GM21529 (cell line): ENCODE data around the gene TMEM132A.
"Not testable (repeated sequence)": the region's sequence is repeated elsewhere in the genome, so short reads cannot be mapped to it uniquely, and the experiment has no call there.

ENCODE experiments used
- ATAC-seq: cut with Tn5 transposase; IDR thresholded peaks from one replicate; pipeline ENCODE4 v1.9.1; 2021; ENCODE audit not compliant: unreplicated experiment

Gene TMEM132A

DNA sequence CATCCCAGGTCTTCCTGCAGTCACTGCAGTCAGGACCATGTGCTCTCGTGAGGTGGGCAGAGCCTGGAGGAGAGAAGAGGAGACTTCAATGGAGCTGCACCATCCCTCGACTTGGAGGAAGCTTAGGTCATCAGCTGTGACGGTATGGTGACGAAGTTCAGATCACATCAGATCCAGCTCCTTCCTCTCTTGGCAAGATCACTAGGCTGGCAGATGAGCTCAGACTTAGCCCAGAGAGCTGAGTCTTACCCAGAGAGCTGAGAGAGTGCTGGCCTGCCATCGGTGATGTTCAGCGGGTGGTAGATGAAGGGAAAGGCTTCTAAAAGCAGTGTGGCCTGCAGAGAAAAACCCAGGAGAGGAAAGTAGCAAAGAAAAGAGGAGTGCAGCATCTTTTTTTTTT is 29.5 kb downstream of the TMEM132A start:
- ATAC-seq, result no peak

DNA sequence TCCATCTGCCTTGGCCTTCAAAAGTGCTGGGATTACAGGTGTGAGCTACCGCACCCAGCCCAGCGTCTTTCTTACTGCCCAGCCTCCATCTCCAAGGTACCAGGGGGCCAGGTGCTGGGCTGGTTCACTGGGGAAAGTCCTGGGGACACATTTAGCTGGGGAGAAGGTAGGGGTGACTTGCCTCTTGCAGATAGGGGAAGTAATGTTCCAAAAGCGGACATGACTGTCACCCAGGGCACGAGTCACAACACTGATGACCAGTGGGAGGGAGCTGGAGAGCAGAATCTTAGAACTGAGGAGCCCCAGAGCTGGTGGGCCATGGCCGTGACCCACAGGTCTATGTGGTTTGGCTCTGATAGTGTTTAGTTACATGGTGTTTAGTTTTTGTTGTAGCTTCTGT is 30.2 kb downstream of the TMEM132A start:
- ATAC-seq, result no peak

DNA sequence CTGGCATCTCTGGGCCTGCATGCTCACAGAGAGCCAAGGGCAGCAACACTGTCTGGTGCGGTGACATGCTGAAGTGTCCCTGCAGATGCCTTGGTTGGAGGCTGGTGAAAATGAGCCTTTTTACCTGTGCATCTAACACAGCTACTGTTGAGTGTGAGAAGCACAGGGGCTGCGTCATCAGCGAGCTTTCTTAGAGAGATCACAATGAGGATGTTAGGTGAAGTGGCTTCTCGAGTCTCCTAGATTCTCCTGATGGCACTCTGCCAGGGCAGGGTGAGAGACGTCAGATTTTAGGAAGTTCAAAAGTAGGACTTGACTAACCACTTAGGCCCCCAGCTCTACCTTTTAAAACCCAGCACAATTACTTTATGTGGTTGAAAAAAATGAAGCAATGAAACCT is 31.3 kb downstream of the TMEM132A start:
- no peak for ATAC-seq

DNA sequence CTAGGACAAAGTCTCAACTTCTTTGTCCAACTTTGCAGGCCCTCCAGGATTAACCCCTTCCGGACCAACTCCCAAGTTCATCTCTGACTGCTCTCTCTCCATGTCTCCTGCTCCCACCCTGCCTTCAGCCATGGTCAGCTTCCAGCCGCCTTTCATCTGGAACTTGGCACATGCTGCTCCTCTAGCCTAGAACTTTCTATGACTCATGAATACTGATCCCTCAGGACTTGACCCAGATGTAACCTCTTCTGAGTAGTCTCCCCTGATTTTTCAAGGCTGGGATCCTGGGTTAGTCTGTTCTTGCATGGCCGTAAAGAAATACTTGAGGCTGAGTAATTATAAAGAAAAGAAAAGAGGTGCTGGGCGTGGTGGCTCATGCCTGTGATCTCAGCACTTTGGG is 32.9 kb downstream of the TMEM132A start:
- ATAC-seq, result no peak

DNA sequence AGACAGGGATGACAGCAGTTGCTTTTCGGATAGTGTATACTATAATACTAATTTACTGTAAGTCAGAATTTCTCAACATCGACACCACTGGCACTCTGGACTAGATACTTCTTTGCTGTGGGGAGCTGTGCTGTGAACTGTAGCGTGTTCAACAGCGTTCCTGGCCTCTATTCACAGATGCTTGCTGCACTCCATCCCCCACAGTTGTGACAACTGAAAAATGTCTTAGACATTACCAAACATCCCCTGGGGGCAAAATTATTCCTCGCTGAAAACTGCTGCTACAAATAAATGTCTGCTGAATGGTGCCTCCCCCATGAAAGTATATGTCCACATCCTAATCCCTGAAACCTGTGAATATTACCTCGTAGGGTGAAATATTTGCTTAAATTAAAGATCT is 35.2 kb downstream of the TMEM132A start:
- no peak for ATAC-seq

DNA sequence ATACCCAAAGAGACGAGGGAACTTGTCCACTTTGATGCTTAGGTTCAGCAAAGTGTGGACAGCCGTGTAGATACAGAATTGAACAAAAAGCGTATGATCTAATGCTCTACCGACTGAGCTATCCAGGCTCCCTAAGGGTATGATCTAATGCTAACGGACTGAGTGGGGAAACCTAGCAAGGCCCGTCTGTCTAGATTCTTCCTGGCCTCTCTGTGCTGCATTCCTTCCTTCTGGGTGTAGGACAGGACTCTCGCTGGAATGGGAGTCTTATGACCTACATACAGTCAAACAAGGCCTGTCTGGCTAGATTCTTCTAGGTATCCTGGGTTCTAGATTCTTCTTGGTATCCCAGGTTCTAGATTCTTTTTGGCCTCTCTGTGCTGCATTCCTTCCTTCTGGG is 36.1 kb downstream of the TMEM132A start:
- ATAC-seq, result no peak

DNA sequence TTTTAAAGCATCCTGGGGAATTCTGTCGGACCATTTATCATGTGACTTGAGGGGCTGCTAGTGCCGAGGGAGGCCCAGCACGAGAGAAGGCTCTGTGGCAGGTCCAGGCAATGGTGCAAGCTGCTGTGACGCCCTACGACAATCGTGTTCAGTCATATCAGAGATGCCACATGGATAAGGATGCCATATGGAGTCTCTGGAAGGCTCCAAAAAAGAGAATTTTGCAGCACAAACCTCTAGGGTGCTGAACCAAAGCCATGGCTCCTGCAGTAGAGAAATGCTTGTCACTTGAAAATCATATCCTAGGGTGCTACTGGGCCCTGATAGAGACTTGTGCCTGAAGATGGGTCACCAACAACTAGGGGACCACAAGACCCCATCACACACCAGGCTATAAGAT is 40.5 kb downstream of the TMEM132A start:
- ATAC-seq, result no peak

DNA sequence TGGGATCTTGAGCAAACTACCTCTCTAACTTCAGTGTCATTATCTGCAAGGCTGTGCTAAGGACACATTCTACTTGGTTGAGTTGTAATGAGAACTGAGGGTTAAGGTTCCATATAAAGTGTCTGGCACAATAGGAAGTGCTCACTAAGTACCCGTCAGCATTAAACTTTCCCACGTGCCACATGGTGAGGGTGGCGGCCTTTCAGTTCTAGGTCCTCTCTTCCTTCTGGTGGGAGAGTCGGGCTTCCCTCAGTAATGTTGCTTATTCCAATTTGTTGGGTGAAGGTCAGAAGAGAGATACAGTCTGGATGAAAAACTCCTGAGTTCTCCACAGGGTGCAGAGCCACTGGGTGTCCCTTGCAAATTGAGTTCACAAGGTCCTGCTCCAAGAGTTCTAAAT is 42.6 kb downstream of the TMEM132A start:
- no peak for ATAC-seq

DNA sequence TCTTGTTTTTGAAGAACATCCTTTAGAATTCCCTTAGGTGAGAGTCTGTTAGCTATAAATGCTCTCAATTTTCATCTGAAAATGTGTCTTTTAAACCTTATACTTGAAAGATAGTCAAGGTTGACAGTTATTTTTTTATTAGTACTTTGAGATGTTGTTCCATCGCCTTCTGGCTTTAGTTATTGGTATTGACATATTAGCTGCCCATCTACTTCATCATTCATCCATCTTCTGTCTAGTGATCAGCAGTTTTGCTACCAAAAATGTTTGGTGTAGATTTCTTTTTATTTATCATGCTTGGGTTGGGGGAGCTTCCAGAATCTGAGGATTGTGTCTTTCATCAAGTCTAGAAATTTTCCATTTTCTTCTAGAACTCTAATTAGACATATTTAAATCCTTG is 44.0 kb downstream of the TMEM132A start:
- ATAC-seq, result no peak

DNA sequence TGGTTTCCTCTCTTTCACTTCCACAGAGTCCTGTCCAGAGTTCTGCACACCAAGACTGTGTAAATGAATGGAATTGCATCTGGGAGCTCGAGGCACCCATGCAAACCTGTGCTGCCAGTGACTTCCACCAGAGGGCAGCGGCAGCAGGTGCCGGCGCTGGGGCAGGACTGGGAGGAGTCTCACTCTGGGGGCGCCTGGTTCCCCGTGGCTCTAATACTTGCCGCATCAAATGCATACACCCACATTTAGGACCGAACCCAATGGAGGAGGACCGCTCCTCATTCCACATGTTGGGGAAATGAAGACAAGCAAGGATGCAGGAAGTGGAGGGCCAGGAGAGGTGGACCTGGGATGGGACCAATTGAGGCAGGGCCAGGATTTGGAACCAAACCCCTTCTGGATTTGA is 46.1 kb downstream of the TMEM132A start:
- ATAC-seq, result peak; percentile 57

DNA sequence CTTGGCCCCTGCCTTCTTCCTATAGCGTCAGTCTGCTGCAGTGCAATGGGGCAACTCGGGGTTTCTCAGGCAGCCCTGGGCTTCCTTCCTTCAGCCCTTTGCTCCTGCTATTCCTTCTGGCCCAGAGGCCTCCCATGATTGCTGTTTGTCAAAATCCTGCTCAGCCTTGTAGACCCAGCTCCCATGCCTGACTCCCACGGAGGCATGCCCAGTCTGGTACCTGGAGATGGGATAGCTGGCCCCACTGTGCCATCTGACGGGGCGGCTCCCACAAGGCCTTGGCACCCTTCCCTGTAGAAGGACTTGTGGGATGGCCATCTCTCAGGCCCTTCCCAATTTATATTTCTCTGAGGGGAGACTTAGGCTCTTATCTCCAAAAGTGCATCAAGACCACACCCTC is 46.6 kb downstream of the TMEM132A start:
- ATAC-seq, result no peak

DNA sequence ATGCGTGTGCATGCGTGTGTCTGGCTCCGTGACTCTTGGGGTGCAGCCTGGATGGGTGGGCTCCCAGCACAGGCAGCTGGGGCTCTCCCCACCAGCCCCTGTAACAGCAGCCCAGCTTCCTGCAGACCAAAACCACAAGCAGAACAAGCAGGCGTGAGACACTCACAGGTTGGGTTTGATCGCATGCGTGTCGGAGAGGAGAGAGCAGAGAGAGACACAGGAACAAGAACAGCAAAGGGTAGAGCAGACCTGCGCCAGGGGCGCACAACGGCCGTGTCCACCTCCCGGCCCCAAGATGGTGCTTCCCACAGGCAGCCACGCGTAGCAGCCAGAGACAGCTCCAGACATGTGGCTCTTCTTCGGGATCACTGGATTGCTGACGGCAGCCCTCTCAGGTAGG is 47.3 kb downstream of the TMEM132A start, which contains the start of gene CD6:
CD6 (plus strand) TSS at position 161 of the 400 bp plus-strand sequence; CDS start at position 347, 186 bp downstream.
- no peak for ATAC-seq

DNA sequence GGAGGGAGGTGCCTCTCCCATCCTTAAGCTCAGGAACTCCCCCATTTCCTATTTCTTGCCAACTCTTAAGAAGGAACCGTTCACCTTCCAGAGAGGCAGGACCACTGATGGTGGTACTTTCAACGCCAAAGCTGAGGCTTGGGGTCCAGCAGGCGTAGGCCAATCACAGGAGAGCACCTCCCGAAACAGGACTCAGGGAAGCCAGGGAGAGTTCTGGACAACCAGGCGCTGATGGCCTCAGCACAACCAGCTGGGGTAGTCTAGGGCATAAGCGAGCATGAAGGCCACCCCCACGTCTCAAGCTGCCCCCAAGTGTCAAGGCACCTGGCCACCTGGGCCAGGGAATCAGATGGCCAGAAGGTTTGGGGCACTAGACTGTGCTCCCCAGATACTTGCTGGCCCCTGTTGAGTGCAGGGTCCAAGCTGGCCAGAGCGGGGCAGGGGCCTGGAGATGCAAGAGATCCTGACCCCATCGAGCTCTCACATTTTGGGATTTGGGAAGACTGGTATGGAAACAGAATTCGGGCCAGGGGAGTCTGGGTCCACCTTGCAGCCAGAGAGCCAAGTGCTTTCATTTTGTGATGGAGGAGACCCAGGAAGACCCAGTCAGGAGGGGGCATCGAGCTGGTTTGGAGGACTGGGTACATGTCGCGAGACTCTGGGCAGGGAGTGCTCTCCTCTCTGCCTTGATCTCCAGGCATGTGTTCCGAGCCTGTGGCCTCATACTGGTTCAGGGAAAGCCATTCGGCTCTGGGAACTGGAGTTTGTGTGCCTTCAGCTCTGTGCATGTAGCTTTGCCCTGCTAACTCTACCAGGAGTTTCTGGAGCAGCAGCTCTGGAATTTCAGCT is 48.1 kb downstream of the TMEM132A start:
- ATAC-seq, result no peak

DNA sequence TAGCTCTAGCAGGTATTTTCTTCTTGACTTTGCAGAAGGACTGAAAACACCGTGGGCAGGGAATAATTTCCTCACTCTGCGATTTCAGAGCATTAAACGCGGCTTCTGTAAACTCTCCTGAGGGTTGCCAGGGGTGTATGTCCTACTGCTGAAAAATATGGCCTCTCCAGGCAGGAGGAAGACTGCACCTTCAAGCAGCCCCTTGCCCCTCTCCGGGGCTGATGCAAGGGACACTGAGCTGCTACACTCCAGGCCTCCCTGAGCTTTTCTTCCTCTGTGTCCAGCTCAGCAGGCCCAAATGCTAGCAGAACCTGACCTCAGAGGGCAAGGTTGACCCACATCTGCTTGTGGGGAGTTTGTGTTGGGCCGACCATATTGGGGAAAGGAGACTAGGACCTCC is 49.4 kb downstream of the TMEM132A start:
- no peak for ATAC-seq

DNA sequence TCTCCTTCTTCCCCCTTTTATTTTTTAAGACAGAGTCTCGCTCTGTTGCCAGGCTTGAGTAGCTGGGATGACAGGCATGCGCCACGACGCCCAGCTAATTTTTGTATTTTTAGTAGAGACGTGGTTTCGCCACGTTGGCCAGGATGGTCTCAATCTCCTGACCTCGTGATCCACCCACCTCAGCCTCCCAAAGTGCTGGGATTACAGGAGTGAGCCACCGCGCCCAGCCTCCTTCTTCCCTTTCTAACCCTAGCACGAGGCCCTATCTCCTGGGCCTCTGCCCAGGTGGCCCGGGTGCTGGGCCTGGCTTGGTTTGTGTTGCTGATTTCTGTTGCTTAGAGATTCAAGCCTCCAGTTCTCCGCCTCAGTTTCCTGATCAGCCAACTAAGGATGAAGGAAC is 50.1 kb downstream of the TMEM132A start:
- ATAC-seq, result not testable (repeated sequence)

DNA sequence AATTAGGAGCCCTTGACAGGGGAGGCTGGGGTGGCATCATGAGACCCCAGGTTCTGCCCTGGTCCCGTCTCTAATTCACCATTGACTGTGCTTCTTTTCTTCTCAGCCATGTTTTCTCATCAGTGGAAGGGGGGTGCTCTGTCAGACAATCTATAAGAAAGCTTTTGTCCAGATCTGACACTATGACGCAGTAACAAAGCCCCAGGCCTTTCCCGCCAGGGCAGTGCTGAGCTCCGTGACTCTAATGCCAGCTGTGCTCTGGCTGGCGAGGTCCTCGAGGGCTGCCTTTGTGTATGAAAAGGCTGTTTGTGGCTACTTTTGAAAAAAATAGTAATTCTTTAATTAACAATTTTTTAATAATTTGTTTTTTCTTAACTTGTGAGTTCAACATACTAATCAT is 50.5 kb downstream of the TMEM132A start:
- ATAC-seq, result no peak

DNA sequence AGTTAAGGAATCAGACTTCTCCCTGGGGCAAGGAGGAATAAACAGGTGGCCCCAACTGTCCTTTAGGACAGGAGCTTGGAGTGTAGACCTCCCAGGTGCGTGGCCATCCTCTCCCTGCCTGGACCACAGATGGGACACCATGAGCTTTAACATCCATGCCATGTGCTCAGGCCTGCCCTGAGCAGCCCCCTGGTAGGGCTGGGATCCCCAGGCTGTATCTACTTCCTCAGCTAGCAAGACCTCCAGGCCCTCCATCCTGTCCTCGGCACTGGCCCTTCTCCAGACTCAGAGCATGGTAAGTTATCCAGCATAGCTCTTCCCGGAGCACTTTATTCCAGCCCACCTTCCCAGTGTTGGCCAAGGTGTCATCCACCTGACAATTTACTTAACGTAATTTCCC is 53.0 kb downstream of the TMEM132A start:
- no peak for ATAC-seq

DNA sequence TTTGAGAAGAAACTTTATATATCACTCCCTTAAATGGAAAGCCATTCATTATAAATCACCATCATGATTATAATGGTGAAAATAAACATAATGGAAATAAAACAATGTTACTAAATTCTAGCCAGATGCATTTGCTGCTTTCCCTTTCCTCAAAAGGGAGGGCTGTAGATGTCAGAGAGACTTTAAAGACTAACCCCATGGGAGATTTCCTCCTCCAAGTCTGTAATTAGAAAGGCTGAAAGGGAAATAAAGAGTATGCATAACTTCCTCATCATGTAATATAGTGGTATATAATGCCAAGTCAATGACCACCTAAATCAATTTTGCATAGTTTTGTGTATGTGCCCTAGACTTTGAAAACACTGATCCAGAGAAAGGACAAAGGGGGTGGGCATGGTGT is 53.6 kb downstream of the TMEM132A start:
- no peak for ATAC-seq

DNA sequence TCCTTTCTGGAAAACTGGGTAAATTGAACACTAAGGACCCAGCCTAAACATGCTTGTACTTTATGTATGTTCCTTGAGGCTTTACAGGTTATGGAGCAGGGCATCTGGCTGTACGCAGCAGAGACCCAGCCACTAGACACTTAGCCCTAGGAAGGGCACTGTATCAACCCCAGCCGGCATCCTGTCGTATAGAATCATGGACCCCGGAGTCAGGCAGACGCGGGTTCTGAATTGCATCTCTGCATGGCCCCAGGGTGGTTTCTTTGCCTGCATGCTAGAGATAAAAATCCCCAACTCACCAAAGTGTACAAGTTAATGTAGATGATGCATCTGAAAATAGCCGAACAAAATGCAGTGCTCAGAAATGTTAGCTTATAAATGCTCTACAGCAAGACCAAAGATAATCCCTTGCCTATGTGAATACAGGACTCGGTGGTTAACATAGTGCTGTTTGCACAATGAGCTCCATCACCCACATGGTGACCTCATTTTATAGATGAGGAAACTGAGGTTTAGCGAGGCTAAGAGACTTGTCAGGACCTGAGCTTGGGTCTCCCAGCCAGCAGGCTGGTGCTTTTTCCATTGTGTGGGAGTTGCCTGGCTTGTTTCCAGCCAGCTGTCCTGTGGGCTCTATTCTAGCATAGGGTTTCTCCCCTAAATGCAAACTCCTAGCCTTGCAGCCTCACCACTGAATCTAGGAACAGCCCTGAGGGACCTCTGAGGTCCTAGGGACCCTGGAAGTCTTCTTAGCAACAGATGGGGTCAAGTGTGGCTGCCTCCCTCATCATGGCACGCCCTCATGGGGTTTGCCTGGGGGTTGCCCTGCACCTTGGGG is 54.5 kb downstream of the TMEM132A start:
- ATAC-seq, result no peak

DNA sequence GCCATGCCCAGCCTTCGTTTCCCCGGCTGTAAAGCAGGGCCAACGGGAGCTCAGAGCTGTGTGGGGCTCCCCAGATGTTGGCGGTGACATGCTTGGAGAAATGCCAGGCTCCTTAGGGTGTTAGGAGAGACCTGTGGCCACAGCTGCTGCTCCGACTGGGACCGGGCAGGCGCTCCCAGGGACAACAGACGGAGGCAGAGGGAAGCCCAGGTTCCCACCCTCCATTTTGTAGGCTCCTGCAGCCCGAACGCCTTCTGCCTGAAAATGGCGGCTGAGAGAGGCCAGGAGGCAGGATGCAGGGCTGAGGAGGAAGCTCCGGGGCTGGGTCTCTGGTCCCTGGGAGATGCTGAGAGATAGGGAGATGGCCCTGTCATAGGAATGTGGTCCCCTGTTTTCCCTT is 57.3 kb downstream of the TMEM132A start:
- no peak for ATAC-seq

DNA sequence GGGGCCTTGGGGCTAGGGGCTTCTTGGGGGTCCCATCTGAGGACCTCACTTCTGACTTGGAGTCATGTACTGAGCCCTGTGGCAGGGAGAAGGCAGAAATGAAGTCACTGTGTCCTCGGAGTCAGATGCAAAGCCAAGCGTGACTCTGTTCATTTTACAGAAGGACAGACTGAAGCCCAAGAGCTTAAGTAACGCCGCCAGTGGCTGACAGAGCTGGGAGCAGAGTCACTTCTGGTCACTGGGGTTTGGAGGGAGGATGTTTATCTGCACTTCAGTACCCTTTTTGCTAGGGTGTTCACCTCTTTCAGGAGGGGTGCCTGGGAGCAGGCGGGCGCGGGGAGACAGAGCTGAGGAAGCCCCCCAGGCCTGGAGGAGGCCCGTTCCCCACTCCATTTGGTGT is 57.9 kb downstream of the TMEM132A start:
- no peak for ATAC-seq

DNA sequence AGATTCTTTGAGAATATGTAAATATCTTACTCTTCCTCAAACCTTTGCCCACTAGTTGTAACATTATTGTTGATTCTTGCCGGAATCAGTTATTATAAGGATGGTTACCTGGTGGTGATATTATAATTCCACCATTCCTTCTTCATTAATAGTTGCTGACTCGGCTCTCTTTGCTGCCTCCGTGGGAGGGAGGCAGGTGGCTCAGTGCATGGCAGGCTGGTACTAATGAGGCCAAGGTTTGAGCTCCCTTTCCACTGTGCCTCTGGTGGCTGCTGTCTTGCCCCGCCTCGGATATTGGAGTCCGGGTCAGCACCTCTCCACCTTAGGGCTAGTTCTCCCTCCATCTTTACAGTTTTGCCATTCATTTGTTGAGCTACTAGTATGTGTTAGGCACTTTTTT is 59.9 kb downstream of the TMEM132A start:
- ATAC-seq, result no peak
